HepG2 (cell line): ENCODE data around the gene TRPT1. TPM values are rescaled to one million over a fixed set of nuclear protein-coding genes. Genes with fewer than 3 reads are reported as not detected.

Experiments
- EP300 ChIP-seq, 3 experiments: sonication (generic) in 1 of 3; formaldehyde crosslinking in 1 of 3; IDR thresholded peaks; 2 replicates each; pipeline versions ENCODE4 v1.5.1 to v1.6.1; 2011 to 2020; ENCODE audit warnings: low read depth in 2 of 3, low read length in 2 of 3, borderline replicate concordance in 1 of 3, improper control_type of control experiment in 1 of 3, mild to moderate bottlenecking in 1 of 3, missing genetic modification reagents in 1 of 3, moderate library complexity in 1 of 3
- KDM2A ChIP-seq: sonication (generic); formaldehyde crosslinking; IDR thresholded peaks from 2 replicates; pipeline ENCODE4 v1.4.0; 2020; ENCODE audit warnings: low read depth, missing genetic modification reagents, borderline replicate concordance
- SUZ12 ChIP-seq: fragments of 150-350 bp; IDR thresholded peaks from 2 replicates; pipeline ENCODE4 v1.6.1; 2014; ENCODE audit warnings: low read depth, low read length
- ZNF34 ChIP-seq: sonication (generic); formaldehyde crosslinking; IDR thresholded peaks from 2 replicates; pipeline ENCODE4 v1.4.0; 2020; ENCODE audit warnings: mild to moderate bottlenecking, missing genetic modification reagents, borderline replicate concordance
- ZNF446 ChIP-seq: sonication (generic); formaldehyde crosslinking; IDR thresholded peaks from 2 replicates; pipeline ENCODE4 v1.5.0; 2020; ENCODE audit warnings: mild to moderate bottlenecking, missing genetic modification reagents
- ZNF629 ChIP-seq: sonication (generic); formaldehyde crosslinking; conservative IDR thresholded peaks from 2 replicates; pipeline ENCODE4 v1.5.0; 2020; ENCODE audit warnings: missing genetic modification reagents
- ZNF781 ChIP-seq: sonication (generic); formaldehyde crosslinking; IDR thresholded peaks from 2 replicates; pipeline ENCODE4 v1.5.1; 2020; ENCODE audit warnings: borderline replicate concordance, mild to moderate bottlenecking, missing genetic modification reagents; ENCODE audit errors: not compliant biosample characterization
- polyA plus RNA-seq, 8 experiments: library from polyadenylated mRNA; depleted of rRNA in 3 of 8; stranded (reverse) in 7 of 8; unstranded in 1 of 8; fragments of >200 nt; fragmentation: Illumina TruSeq in 4 of 8; extraction: Trizol in 4 of 8; gene quantifications; 2 replicates each; pipeline versions ENCODE4 v1.2.1 to v1.2.3, GENCODE V29; 2011 to 2016; ENCODE audit warnings: low read depth in 4 of 8, missing spikeins in 1 of 8, mixed read lengths in 1 of 8; ENCODE audit not compliant: insufficient read depth in 1 of 8
- total RNA-seq, 5 experiments: library from RNA; depleted of rRNA; stranded (reverse); fragments of >200 nt; fragmentation: Illumina TruSeq; extraction: Trizol; gene quantifications; 2 replicates each; pipeline ENCODE4 v1.2.3, GENCODE V29; 2016; ENCODE audit warnings: low read depth in 1 of 5
- TF ChIP-seq, protein P1 (sequence below): sonication (generic); formaldehyde crosslinking; IDR thresholded peaks from 2 replicates; pipeline ENCODE4 v1.4.0; 2020; ENCODE audit warnings: missing genetic modification reagents
- TF ChIP-seq, protein P2 (sequence below): sonication (generic); formaldehyde crosslinking; IDR thresholded peaks from 2 replicates; pipeline ENCODE4 v1.5.0; 2020; ENCODE audit warnings: missing genetic modification reagents
- TF ChIP-seq, protein P3 (sequence below): sonication (generic); formaldehyde crosslinking; IDR thresholded peaks from 2 replicates; pipeline ENCODE4 v1.4.0; 2020; ENCODE audit warnings: missing genetic modification reagents, borderline replicate concordance

Gene TRPT1
- total and polyA plus RNA-seq, 2 of the 13 experiments (the other 11 are each of a cell fraction or from before 2014, with no cell fraction given) = 24.8 to 40.7 TPM

DNA sequence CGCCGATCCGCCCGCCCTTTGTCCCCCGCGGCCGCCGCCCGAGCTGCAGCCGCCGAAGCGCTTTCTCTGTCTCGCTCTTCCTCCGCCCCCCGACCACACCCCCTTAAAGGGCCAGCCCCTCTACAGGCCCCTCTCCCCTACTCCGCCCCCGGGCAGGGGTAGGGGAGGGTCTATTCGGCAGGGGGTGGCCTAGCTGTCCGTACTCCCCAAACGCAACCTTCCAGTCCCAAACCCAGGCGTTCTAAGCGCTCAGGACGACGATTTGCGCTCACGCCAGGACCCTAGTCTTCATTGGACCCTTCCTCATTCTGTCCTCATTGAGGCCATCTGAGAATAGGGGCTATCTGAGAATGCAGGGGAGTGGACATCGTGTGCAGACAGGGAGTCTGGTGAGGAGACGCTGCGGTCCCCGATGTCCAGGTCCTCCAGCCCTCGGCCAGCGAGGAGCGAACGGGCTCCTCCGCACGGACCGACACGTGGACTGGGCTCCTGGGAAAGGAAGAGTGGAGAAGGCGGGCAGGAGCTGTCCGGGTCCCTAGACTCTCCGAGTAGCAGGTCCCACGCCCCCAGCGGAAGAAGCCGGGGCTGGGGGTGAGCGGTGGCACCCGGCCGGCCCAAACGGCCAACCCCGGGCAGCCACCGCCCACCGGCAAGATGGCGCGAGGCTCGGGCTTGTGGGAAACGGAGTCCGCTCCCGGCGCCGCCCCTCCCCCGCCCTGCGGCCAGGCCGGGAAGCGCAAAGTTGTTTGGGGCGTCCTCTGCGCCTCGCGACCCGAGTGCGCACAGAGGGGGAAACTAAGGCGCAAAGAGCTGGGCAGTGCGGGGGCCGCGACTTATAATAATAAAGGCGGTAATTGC is 21.1 kb upstream of the TRPT1 start, which contains the start of gene PPP1R14B (continued):
- TF ChIP-seq, protein P1, sequence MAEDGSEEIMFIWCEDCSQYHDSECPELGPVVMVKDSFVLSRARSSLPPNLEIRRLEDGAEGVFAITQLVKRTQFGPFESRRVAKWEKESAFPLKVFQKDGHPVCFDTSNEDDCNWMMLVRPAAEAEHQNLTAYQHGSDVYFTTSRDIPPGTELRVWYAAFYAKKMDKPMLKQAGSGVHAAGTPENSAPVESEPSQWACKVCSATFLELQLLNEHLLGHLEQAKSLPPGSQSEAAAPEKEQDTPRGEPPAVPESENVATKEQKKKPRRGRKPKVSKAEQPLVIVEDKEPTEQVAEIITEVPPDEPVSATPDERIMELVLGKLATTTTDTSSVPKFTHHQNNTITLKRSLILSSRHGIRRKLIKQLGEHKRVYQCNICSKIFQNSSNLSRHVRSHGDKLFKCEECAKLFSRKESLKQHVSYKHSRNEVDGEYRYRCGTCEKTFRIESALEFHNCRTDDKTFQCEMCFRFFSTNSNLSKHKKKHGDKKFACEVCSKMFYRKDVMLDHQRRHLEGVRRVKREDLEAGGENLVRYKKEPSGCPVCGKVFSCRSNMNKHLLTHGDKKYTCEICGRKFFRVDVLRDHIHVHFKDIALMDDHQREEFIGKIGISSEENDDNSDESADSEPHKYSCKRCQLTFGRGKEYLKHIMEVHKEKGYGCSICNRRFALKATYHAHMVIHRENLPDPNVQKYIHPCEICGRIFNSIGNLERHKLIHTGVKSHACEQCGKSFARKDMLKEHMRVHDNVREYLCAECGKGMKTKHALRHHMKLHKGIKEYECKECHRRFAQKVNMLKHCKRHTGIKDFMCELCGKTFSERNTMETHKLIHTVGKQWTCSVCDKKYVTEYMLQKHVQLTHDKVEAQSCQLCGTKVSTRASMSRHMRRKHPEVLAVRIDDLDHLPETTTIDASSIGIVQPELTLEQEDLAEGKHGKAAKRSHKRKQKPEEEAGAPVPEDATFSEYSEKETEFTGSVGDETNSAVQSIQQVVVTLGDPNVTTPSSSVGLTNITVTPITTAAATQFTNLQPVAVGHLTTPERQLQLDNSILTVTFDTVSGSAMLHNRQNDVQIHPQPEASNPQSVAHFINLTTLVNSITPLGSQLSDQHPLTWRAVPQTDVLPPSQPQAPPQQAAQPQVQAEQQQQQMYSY (CRISPR knock-in tag) = no peak
- TF ChIP-seq, protein P2, sequence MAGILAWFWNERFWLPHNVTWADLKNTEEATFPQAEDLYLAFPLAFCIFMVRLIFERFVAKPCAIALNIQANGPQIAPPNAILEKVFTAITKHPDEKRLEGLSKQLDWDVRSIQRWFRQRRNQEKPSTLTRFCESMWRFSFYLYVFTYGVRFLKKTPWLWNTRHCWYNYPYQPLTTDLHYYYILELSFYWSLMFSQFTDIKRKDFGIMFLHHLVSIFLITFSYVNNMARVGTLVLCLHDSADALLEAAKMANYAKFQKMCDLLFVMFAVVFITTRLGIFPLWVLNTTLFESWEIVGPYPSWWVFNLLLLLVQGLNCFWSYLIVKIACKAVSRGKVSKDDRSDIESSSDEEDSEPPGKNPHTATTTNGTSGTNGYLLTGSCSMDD (CRISPR knock-in tag) = no peak
- peak; percentile 42; the same call in 1 of the 2 replicates for TF ChIP-seq SUZ12
- TF ChIP-seq, protein P3, sequence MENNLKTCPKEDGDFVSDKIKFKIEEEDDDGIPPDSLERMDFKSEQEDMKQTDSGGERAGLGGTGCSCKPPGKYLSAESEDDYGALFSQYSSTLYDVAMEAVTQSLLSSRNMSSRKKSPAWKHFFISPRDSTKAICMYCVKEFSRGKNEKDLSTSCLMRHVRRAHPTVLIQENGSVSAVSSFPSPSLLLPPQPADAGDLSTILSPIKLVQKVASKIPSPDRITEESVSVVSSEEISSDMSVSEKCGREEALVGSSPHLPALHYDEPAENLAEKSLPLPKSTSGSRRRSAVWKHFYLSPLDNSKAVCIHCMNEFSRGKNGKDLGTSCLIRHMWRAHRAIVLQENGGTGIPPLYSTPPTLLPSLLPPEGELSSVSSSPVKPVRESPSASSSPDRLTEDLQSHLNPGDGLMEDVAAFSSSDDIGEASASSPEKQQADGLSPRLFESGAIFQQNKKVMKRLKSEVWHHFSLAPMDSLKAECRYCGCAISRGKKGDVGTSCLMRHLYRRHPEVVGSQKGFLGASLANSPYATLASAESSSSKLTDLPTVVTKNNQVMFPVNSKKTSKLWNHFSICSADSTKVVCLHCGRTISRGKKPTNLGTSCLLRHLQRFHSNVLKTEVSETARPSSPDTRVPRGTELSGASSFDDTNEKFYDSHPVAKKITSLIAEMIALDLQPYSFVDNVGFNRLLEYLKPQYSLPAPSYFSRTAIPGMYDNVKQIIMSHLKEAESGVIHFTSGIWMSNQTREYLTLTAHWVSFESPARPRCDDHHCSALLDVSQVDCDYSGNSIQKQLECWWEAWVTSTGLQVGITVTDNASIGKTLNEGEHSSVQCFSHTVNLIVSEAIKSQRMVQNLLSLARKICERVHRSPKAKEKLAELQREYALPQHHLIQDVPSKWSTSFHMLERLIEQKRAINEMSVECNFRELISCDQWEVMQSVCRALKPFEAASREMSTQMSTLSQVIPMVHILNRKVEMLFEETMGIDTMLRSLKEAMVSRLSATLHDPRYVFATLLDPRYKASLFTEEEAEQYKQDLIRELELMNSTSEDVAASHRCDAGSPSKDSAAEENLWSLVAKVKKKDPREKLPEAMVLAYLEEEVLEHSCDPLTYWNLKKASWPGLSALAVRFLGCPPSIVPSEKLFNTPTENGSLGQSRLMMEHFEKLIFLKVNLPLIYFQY (CRISPR knock-in tag) = peak; percentile 82; the same call in 1 of the 2 replicates
- TF ChIP-seq ZNF34 (CRISPR knock-in tag) = peak; percentile 43; the same call in 1 of the 2 replicates
- peak; percentile 26 for TF ChIP-seq ZNF781 (CRISPR knock-in tag)
- peak; percentile 77 for TF ChIP-seq ZNF629 (CRISPR knock-in tag)
- 0 out of 2 replicates have a peak, but pooled peaks have one; percentile 26 for TF ChIP-seq ZNF446 (CRISPR knock-in tag)
- TF ChIP-seq EP300 (IDR thresholded peaks at IDR 0.05; ENCODE audit: low read depth in 2 of 2, low read length in 2 of 2) = no peak
- 0 out of 2 replicates have a peak, but pooled peaks have one; percentile 40 for TF ChIP-seq EP300 (CRISPR knock-in tag; IDR thresholded peaks at IDR 0.05; ENCODE audit: borderline replicate concordance)
- peak; percentile 81; the same call in 1 of the 2 replicates for TF ChIP-seq KDM2A (CRISPR knock-in tag)
